HG03442 (cell line): ENCODE measurements around the gene SYNPO2.
"Not testable (repeated sequence)": the region's sequence is repeated elsewhere in the genome, so short reads cannot be mapped to it uniquely, and the experiment has no call there.

Experiments used
- ATAC-seq: cut with Tn5 transposase; IDR thresholded peaks from one replicate; pipeline ENCODE4 v1.9.1; 2021; ENCODE audit warnings: mild to moderate bottlenecking, moderate library complexity; ENCODE audit not compliant: unreplicated experiment

Gene SYNPO2

DNA sequence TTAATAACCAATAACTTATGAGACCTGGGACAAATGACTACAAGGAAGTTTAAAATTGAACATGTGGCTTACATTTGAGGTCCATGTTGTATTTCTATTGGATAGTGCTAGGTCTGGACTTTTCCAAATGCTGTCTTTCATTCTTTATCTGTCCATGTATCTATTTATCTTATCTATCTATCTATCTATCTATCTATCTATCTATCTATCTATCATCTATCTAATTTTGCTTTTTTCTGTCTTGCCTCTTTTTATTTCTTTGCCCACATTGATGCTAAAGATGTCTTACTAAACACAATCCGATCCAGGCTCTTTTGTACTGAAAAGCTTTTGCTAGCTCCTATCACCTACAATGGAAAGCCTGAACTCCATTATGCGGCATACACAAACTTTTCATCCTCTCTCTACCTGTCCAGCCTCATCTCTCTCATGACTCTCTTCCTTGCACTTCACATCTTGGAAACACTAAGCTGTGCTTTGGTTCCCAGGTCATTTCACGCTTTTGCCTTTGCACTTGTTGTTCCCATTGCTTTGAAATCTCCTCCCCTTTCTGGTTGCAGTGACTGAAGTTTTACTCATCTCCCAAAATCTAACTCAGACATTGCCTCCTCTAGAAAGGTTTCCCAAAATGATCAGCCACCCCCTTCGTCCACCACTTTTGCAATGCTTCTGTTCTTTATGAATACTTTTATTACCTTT is 107.2 kb downstream of the SYNPO2 start:
- ATAC-seq, result no peak

DNA sequence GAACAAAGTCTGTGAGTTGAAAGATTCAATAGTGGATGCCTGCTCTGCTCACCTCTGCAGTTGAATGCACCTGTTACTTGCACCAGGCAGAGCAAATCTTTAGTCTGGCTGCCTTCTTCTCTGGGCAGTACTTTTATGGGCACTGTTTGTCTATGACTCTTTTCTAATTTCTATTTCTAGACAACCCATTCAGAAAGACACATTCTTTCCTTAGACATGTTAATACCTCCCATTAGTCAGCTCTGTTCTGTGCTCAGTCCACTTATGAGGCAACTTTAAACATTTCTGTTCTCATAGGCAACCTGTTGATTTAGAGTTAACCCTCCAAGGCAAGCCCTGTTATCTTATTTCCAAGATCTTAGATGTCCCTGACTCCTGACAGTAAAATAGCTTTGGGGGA is 108.9 kb downstream of the SYNPO2 start:
- ATAC-seq, result no peak

GRCh38 chr4:118999919-119000318 is 111.3 kb downstream of the SYNPO2 start:
- no peak for ATAC-seq

DNA sequence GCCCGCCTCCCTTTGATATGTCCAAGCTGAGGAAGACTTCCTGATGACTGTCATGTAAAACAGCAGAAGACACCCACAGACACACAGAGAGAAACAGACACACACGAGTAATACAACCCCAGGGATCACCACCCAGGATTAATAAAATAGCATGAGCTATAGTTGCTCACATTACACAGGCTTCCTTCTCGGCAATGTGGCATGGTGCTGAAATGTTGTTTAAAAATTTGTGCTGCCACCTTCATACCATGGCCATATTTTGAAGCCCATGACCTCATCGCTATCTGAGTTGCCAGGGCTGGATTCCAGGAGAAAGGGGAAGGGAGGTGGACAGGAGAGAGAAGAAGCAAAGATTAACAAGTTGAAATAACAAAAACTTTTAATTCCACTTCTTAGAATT is 111.7 kb downstream of the SYNPO2 start:
- no peak for ATAC-seq

- ATAC-seq, result no peak
Observed at GRCh38 chr4:119002476-119002875, 113.8 kb downstream of the SYNPO2 start.

DNA sequence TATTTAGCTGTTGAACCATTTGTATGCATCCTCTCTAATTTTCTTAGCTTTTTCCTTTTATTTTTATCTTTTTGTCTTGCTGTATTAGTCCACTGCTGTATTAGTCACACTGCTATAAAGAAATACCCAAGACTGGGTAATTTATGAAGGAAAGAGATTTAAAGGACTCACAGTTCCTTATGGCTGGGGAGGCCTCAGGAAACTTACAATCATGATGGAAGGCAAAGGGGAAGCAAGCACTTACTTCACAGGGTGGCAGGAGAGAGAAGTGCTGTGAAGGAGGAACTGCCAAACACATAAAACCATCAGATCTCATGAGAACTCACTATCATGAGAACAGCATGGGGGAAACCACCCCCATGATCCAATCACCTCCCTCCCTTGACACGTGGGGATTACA is 114.3 kb downstream of the SYNPO2 start:
- ATAC-seq, result not testable (repeated sequence)

GRCh38 chr4:119005928-119006460 is 117.3 kb downstream of the SYNPO2 start:
- no peak for ATAC-seq

- ATAC-seq, result no peak
Observed at GRCh38 chr4:119008761-119009160, 120.1 kb downstream of the SYNPO2 start.

DNA sequence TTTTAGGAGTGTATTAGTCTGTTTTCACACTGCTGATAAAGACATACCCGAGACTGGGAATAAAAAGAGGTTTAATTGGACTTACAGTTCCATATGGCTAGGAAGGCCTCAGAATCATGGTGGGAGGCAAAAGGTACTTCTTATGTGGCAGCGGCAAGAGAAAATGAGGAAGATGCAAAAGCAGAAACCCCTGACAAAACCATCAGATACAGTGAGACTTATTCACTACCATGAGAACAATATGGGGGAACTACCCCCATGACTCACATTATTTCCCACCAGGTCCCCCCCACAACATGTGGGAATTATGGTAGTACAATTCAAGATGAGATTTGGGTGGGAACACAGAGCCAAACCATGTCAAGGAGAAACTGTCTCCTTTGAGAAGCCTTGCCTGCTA is 121.6 kb downstream of the SYNPO2 start:
- not testable (repeated sequence) for ATAC-seq

- no peak for ATAC-seq
Observed at GRCh38 chr4:119010909-119011606, 122.4 kb downstream of the SYNPO2 start.

GRCh38 chr4:119011607-119011988 is 122.9 kb downstream of the SYNPO2 start:
- ATAC-seq, result no peak

DNA sequence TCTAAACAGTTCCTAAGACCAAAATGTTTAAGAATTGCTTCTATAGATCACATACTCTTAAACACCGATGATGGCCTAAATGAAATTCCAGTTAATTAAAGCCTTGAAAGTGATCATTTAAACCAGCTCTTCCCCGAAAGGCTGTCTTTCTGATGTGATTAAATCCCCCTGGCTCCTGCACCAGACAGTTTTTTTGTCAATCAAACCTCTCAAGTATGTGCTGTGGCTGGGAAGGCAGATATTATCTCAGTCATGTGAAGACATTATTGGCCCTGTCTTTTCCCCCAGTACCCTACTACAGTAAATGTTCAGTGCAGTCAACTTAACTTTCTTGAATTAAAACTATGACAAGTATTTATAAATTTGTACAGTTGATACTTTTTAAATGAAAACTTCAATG is 126.0 kb downstream of the SYNPO2 start:
- no peak for ATAC-seq

- no peak for ATAC-seq
Observed at GRCh38 chr4:119016636-119017035, 128.0 kb downstream of the SYNPO2 start.

DNA sequence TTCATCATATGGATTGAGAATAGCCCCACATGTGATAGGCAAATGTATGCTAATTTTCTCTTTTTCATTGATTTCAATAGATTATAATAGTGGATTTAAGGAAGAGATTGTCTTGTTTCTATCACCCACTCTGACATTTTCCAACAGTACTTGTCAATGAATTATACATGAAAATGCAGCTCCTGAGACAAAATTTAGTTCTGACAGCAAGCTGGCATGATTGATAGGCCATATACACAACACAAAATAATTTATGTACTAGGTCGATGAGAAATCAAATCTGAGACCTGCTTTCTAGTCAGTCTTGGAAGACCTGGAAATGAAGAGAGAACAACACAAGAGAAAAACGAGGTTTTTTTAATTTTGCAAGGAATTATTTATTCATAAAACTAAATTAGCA is 129.0 kb downstream of the SYNPO2 start:
- ATAC-seq, result no peak

DNA sequence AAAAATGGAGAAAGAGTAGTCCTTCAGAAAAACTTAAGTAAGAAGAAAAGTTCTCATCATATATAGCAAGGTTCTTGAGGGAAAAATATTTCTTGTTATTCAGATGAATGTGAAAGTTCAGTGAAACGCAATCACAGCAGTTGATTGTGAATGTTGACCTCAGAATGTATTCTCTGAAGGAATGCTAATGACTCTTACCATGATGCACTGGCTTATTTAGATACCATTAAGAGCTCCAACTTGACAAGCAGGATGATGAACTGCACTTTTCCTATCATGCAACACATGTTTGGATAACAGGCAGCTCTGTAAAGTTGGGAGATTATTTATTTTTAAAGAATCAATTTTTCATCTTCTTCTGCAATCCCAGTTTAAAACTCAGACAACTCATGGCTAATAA is 131.5 kb downstream of the SYNPO2 start:
- no peak for ATAC-seq

DNA sequence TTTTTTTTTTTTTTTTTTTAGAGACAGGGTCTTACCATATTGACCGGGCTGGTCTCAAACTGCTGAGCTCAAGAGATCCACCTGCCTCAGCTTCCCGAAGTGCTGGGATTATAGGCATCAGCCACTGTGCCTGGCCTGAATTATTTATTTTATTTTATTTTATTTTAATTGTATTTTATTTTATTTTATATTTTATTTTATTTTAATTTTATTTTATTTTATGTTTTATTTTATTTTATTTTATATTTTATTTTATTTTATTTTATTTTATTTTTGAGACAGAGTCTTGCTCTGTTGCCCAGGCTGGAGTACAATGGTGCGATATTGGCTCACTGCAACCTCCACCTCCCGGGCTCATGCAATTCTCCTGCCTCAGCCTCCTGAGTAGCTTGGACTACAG is 133.9 kb downstream of the SYNPO2 start:
- not testable (repeated sequence) for ATAC-seq

GRCh38 chr4:119024102-119024501 is 135.4 kb downstream of the SYNPO2 start:
- no peak for ATAC-seq

DNA sequence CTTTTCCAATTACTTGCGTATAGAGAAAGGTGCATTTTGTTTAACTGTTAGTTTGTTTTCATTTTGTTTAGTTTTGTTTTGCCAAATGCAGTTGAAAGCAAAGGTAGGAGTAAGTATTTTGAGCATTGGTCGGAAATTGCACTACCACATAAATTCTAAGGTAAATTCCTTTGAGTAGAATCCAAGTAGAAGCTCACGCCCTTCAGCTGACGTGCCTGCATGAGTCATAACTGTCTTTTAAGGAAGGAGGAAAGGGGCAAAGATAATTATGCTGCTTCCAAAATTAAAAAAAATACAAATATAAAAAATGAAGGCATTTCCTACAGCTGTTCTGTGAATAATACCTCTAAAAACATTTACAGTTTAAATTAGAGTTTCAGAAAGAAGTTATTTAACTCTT is 136.8 kb downstream of the SYNPO2 start:
- no peak for ATAC-seq

GRCh38 chr4:119025916-119026661 is 137.4 kb downstream of the SYNPO2 start:
- no peak for ATAC-seq

GRCh38 chr4:119026662-119027444 is 138.2 kb downstream of the SYNPO2 start:
- ATAC-seq, result peak; percentile 38

GRCh38 chr4:119027811-119028210 is 139.2 kb downstream of the SYNPO2 start:
- ATAC-seq, result no peak
